Suprapubic skin (tissue), 4 donors: ENCODE data around the gene E2F6.

Experiments
- CTCF ChIP-seq, 2 donors: fragments of 200-600 bp in 1 of 2; fragments of 450-650 bp in 1 of 2; sonication (generic) in 1 of 2; IDR thresholded peaks; one replicate each; pipeline ENCODE4 v1.5.1; 2016 to 2019; ENCODE audit warnings: antibody characterized with exemption in 2 of 2, mild to moderate bottlenecking in 1 of 2, moderate library complexity in 1 of 2
- POLR2A ChIP-seq, 2 donors: fragments of 450-650 bp; IDR thresholded peaks; one replicate each; pipeline ENCODE4 v1.6.1; 2017; ENCODE audit warnings: antibody characterized with exemption in 2 of 2, mild to moderate bottlenecking in 2 of 2, moderate library complexity in 2 of 2
- POLR2AphosphoS5 ChIP-seq, 3 donors: sonication (generic); formaldehyde crosslinking; IDR thresholded peaks; one replicate each; pipeline ENCODE4 v1.6.1; 2017; ENCODE audit warnings: antibody characterized with exemption in 3 of 3

GRCh38 chr2:11395389-11395788, 70.6 kb downstream of the E2F6 start:
- TF ChIP-seq CTCF (IDR thresholded peaks at IDR 0.05) (no peak), POLR2A (IDR thresholded peaks at IDR 0.05) (no peak), POLR2AphosphoS5 (IDR thresholded peaks at IDR 0.05) (no peak)
